Inflammatory macrophage (primary cell): ENCODE results near the gene LTF.
"Not testable (repeated sequence)": the region's sequence is repeated elsewhere in the genome, so short reads cannot be mapped to it uniquely, and the experiment has no call there.

Source experiments
- DNase-seq, 2 donors: peaks; one replicate each; pipeline ENCODE4 v3.0.0-alpha.2; 2020 to 2022
- total RNA-seq, 18 experiments: gene quantifications; one replicate each; lab custom pipeline; 2026; ENCODE audit warnings: mixed read lengths in 6 of 18, inconsistent platforms in 2 of 18; lab: John Stamatoyannopoulos, UW

The LTF gene
- total RNA-seq = 0 to 0.32 (median 0.06) reads per million in 18 experiments

DNA sequence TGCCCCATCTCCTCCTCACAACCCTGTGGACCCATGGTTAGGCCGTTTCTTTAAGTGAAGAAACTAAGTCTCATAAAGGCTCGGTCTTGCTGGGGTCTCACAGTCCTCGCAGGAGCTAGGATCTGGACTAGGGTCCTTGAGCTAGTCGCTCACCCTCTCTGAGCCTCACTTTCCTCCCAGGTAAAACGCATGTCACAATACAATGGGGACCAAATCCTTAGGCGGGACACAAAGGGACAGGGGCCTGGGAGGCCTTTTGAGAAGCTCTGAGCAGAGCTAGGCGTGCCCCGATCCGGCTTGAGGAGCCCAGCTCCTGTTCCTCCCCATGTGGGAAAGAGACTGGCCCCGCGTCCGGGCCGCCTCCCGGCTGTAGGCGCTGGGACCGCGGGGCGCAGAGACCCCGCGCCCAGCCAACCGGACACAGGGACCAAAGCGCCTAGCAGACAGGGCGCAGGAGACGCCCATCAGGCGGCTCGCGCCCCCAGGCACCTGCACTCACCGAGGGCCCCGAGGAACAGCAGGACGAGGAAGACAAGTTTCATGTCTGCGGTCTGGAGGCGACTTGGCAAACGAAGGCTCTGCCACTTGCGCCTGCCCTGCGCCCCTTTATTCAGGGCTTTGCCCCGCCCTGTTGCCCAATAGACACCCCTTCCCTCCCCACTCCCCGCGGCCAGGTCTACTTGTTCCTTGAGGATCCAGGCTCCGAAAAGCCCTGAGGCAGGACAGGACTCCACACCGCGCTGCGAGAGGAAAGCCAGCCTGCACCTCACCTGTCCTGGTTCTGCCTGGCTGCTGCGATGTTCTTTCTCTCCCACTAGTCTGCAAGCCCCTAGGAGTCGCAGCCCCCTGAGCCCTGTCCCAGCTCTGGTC, at the start of gene LTF:
Gene LTF (minus strand): TSS at position 580 of the 870 bp plus-strand sequence. CDS start 38 bp downstream, at position 542.
- no peak for DNase-seq

DNA sequence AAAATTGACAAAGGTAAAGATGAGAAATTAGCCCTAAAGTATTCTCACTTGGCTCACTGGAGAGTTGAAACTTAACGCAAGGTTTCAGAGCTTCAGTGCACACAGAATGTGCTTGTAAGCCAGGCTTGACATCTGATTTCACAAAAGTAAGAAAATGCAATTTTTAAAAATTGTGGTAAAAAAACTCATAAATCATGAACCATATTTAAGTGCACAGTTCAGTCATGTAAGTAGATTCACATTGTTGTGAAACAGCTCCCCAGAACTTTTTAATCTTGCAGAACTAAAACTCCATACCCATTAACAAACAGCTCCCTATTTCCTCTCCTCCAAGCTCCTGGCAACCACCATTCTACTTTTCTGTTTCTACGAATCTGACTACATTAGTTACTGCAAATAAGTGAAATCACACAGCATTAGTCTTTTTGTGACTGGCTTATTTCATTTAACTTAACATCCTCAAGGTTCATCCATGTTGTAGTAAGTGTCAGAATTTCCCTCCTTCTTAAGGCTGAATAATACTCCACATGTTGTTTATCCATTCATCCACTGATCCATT, 47.6 kb upstream of the LTF start:
- no peak for DNase-seq

GRCh38 chr3:46509661-46510187, 45.0 kb upstream of the LTF start:
- DNase-seq = no peak

GRCh38 chr3:46508850-46509591, 44.3 kb upstream of the LTF start:
- no peak for DNase-seq

DNA sequence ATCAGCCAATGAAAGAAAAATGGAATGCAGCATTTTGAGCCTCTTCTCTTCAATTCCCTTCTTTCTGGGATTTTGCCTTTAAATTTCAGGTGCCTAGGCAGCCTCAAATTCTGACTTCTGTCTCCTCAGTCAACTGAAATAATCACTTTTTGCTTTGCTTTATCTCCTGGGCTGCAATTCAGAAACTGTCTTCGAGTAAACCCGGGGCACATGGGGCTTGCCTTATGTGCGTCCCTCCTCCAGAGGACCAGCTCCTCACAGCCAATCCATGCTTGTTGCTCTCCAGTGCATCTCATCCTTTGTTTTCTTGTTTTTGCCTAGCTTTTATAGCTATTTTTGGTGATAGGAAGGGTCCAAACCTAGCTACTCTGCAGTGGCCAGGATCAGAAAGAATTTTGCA, 41.8 kb upstream of the LTF start:
- DNase-seq = no peak

GRCh38 chr3:46505953-46506352, 41.2 kb upstream of the LTF start:
- DNase-seq = no peak

GRCh38 chr3:46504789-46505188, 40.1 kb upstream of the LTF start:
- DNase-seq = no peak

DNA sequence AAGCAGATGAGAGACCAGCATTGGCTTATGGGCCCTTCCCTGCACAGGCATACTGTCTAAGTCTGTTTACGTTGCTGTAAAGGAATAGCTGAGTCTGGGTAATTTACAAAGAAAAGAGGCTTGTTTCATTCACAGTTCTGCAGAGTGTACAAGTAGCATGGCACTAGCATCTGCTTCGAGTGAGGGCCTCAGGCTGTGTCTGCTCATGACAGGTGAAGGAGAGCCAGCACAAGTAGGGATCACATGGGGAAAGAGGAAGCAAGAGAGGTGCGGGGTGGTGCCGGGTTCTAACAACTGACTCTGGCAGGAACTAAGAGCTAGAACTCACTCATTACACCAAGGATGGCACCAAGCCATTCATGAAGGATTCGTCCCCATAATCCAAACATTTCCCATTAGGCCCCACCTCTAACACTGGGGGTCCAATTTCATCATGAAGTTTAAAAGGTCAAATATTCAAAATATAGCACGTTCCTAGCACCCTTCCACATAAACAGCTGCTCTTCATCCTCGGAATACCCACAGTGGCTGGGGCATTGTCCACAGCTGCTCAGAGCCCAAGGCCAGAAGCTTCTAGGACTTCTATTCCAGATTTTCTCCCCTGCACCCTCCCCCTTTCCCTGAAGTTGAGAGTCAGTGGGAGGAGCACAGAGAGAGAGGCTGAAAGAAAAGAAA, 38.6 kb upstream of the LTF start:
- no peak for DNase-seq

GRCh38 chr3:46501702-46502101, 37.0 kb upstream of the LTF start:
- DNase-seq = no peak

DNA sequence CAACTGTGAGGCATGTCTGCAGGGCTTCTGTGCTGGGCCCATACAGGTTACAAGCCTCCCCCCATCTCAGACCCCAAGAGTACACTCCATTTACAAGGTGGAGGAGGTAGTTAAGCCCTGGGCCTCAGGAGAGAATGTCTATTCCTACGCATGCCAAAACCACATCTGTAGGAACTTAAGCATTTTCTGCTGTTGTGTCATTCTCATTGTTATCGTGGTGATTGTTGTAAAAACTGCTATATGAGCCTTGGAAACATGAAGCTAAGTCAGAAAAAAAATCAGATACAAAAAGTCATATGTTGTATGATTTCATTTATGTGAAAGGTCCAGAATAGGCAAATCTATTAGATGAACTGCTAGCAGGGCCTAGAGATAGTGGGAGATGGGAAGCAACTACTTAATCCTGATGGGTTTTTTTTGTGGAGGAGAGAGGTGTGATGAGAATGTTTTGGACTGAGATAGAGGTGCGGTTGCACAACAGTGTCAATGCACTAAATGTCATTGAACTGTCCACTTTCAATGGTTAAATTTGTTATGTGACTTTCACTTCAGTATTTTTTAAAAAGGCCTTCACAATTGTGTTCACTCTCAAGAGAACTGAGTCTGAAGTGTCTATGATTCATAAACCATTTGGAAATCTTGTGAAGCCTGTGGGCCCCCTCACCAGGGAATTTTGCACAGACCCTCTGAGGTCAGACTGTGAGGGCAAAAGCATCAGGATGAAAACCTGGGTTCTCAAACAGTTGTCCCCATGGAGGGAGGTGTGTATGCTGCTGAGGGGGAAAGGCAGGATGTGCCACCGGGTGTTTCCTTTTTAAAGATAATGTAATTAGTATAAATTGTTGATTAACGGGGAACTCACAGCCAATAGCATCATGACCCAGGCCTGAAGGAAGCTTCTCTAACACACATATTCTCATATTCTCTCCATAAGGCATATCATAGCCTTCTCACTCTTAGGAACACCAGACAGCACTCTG, 36.2 kb upstream of the LTF start:
- no peak for DNase-seq

GRCh38 chr3:46498916-46499519, 34.3 kb upstream of the LTF start:
- DNase-seq = no peak

GRCh38 chr3:46497556-46498265, 33.0 kb upstream of the LTF start, which contains the start of gene RTP3:
TSS of gene RTP3 (plus strand) at chr3:46497976. CDS start at chr3:46498063, 87 bp downstream.
- DNase-seq = no peak

- DNase-seq = peak; percentile 7 to 33
These were observed 32.2 kb upstream of the LTF start for GRCh38 chr3:46496746-46497555.

- DNase-seq = no peak
These were observed 31.3 kb upstream of the LTF start for GRCh38 chr3:46495901-46496456.

- not testable (repeated sequence) for DNase-seq
These were observed 29.8 kb upstream of the LTF start for GRCh38 chr3:46494491-46494890.

- DNase-seq = no peak
These were observed 28.3 kb upstream of the LTF start for GRCh38 chr3:46492890-46493547.

DNA sequence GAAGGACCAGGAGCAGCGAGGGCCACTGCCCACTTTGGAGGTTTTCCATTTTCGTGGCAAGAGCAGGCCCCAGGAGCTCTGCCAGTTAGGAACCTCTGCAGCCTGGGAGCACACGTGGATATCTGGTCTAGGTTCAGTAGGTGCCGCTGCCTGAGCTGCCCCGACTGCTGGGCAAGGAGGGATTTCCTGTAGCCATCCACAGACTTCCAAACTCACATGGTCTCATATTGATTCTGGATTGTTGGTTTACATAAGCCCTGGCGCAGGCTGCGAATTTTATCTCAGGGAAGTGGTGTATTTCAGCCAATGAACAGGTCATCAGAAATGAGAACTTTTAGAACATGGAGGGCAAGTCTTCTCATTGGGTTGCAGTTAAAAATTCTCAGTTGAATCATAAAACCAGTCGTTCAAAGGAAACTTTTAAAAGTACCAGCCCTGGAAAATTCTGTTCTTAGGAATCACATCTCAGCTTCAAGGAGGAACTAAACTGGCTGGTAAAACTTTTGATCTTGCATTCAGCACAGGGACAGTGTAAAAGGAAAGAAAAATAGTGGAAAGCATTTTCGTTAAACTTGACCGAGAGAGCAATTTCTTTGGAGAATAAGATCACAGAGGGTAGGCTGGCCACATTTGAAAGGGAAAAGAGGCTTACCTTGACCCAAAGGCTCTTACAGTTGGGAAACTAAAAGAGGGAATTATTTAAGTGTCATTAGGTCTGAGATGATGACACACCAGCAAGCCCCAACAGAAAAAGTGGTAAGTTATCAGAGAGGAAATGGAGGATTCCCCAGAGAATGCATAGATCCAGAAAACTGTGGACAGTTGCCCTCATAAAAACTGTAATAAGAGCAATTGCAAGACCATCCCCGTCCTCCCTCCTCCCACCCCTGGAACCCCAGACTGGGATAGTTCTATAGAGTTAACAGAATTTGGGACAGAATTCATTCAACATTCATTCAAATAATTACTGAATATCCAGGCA, 26.7 kb upstream of the LTF start:
- no peak for DNase-seq
